Endothelial cell of umbilical vein (primary cell): Measurements from ENCODE around the gene ZNF628. TPM values are rescaled to one million over a fixed set of nuclear protein-coding genes. Genes with fewer than 3 reads are reported as not detected.

Experiments
- Bru-seq: library from RNA; stranded (reverse); fragments of 400-500 nt; gene quantifications from one replicate; lab custom pipeline; 2021; lab: Mats Ljungman, UMichigan
- BruChase-seq, 2 experiments: library from RNA; stranded (reverse); fragments of 400-500 nt; gene quantifications; one replicate each; lab custom pipeline; 2021; lab: Mats Ljungman, UMichigan
- BruUV-seq: library from RNA; stranded (reverse); fragments of 400-500 nt; replicated peaks from 2 replicates; lab custom pipeline; 2021; lab: Mats Ljungman, UMichigan
- CTCF ChIA-PET: fragments of 300-600, 350-600 bp; sonication (Branson Sonifier 250); formaldehyde crosslinking; loops from one replicate; lab custom pipeline; 2021; ENCODE audit warnings: antibody characterized with exemption, inconsistent platforms; lab: Charles Lee
- POLR2A ChIA-PET: fragments of 300-600, 350-600 bp; sonication (Branson Sonifier 250); formaldehyde crosslinking; loops from one replicate; lab custom pipeline; 2021; ENCODE audit warnings: antibody characterized with exemption, inconsistent platforms; lab: Charles Lee
- DNase-seq: peaks from one replicate; pipeline ENCODE4 v3.0.0-alpha.2; 2011; ENCODE audit warnings: low read depth, low spot score
- FAIRE-seq: peaks from 2 replicates; lab custom pipeline; 2011; peaks lifted over from hg19 to GRCh38; lab: Jason Lieb, UNC
- H2AFZ ChIP-seq: 2 replicates; pipeline ENCODE4 v1.6.0; 2012; ENCODE audit warnings: low read depth, low read length, control low read depth, inconsistent platforms
- H3K27ac ChIP-seq: 2 replicates; pipeline ENCODE4 v1.5.1; 2011; ENCODE audit warnings: low read depth, mild to moderate bottlenecking, control low read depth, low read length, moderate library complexity; ENCODE audit not compliant: insufficient read depth
- H3K27me3 ChIP-seq, 2 experiments: 2 replicates each; pipeline versions ENCODE4 v1.6.0 to v1.6.1; 2011; ENCODE audit warnings: low read length in 2 of 2, mixed read lengths in 1 of 2; ENCODE audit not compliant: control insufficient read depth in 2 of 2, insufficient read depth in 2 of 2
- H3K36me3 ChIP-seq, 2 experiments: 2 replicates in 1 of 2; 3 replicates in 1 of 2; pipeline ENCODE4 v1.5.1; 2011; ENCODE audit warnings: low read length in 2 of 2, mild to moderate bottlenecking in 1 of 2, moderate library complexity in 1 of 2; ENCODE audit not compliant: control insufficient read depth in 2 of 2, insufficient read depth in 2 of 2; ENCODE audit errors: extremely low read depth in 1 of 2
- H3K4me1 ChIP-seq: 3 replicates; pipeline ENCODE4 v1.5.1; 2011; ENCODE audit warnings: mild to moderate bottlenecking, low read length; ENCODE audit not compliant: control insufficient read depth, insufficient read depth; ENCODE audit errors: extremely low read depth
- H3K4me2 ChIP-seq: 2 replicates; pipeline ENCODE4 v1.6.1; 2011; ENCODE audit warnings: low read length, control low read depth, mixed read lengths; ENCODE audit not compliant: insufficient read depth
- H3K4me3 ChIP-seq, 3 experiments: fragments of 200-600 bp in 1 of 3; sonication (generic), shearing (Covaris generic) in 1 of 3; replicated peaks in 1 of 3; 2 replicates each; pipeline ENCODE4 v1.5.1; 2011 to 2016; ENCODE audit warnings: control low read depth in 3 of 3, low read length in 3 of 3, mild to moderate bottlenecking in 2 of 3, inconsistent platforms in 1 of 3, low read depth in 1 of 3, moderate library complexity in 1 of 3; ENCODE audit not compliant: insufficient read depth in 1 of 3
- H3K79me2 ChIP-seq: 2 replicates; pipeline ENCODE4 v1.6.0; 2012; ENCODE audit warnings: low read length, inconsistent platforms; ENCODE audit not compliant: control insufficient read depth, insufficient read depth
- H3K9ac ChIP-seq: replicated peaks from 2 replicates; pipeline ENCODE3; 2011; ENCODE audit warnings: low read length, control low read depth; ENCODE audit not compliant: insufficient read depth; ENCODE audit errors: extremely low read depth
- H3K9me1 ChIP-seq: replicated peaks from 3 replicates; pipeline ENCODE4 v1.6.0; 2011; ENCODE audit warnings: mild to moderate bottlenecking, low read length; ENCODE audit not compliant: control insufficient read depth, insufficient read depth; ENCODE audit errors: extremely low read depth
- H3K9me3 ChIP-seq: replicated peaks from 2 replicates; pipeline ENCODE4 v1.5.1; 2012; ENCODE audit warnings: low read length, inconsistent platforms; ENCODE audit not compliant: control insufficient read depth, insufficient read depth
- H4K20me1 ChIP-seq: replicated peaks from 2 replicates; pipeline ENCODE3; 2011; ENCODE audit warnings: mild to moderate bottlenecking, low read length; ENCODE audit not compliant: control insufficient read depth, insufficient read depth; ENCODE audit errors: extremely low read depth
- EZH2 ChIP-seq: IDR thresholded peaks from 2 replicates; pipeline ENCODE4 v1.6.1; 2012; ENCODE audit warnings: borderline replicate concordance, low read depth, mild to moderate bottlenecking, moderate library complexity, low read length, inconsistent platforms; ENCODE audit not compliant: severe bottlenecking
- FOS ChIP-seq: IDR thresholded peaks from 2 replicates; pipeline ENCODE4 v1.6.1; 2011; ENCODE audit warnings: mild to moderate bottlenecking, low read length, moderate library complexity, borderline replicate concordance; ENCODE audit not compliant: insufficient read depth
- JUN ChIP-seq: IDR thresholded peaks from 2 replicates; pipeline ENCODE4 v1.6.1; 2011; ENCODE audit warnings: borderline replicate concordance, low read depth; ENCODE audit not compliant: insufficient read length, insufficient read depth
- MAX ChIP-seq: IDR thresholded peaks from 2 replicates; pipeline ENCODE4 v1.6.1; 2011; ENCODE audit not compliant: insufficient read depth, insufficient read length
- MYC ChIP-seq: IDR thresholded peaks from one replicate; pipeline ENCODE4 v1.6.1; 2011; ENCODE audit warnings: mild to moderate bottlenecking, low read depth, low read length
- POLR2A ChIP-seq: IDR thresholded peaks from 2 replicates; pipeline ENCODE4 v1.6.1; 2012; ENCODE audit warnings: low read depth, mild to moderate bottlenecking, control low read depth, low read length
- POLR2AphosphoS5 ChIP-seq: IDR thresholded peaks from 2 replicates; pipeline ENCODE4 v1.6.1; 2012; ENCODE audit warnings: low read depth, mild to moderate bottlenecking, control low read depth, low read length, moderate library complexity; ENCODE audit not compliant: insufficient read depth
- dilution Hi-C: fragments of 300-500 bp; cut with MboI; formaldehyde crosslinking; loops from one replicate; pipeline ENCODE4 v1.15.0; 2019; ENCODE audit warnings: low sequenced_read_pairs; ENCODE audit not compliant: extremely low pct_ligation_motif_present
- intact Hi-C: fragments of 100-400 bp; cut with micrococcal nuclease; formaldehyde crosslinking; loops from one replicate; pipeline ENCODE4 v1.10.0; 2022
- long read RNA-seq: library from polyadenylated mRNA; stranded (forward); transcript quantifications from one replicate; pipeline ENCODE4 v2.0.0, GENCODE V29; 2021
- polyA minus RNA-seq, 3 experiments: library from RNA; depleted of rRNA, polyadenylated mRNA; stranded (reverse); fragments of >200 nt; gene quantifications; 1 replicate in 1 of 3; 2 replicates in 2 of 3; pipeline ENCODE4 v1.2.3, GENCODE V29; 2011
- polyA plus RNA-seq, 4 experiments: library from polyadenylated mRNA; depleted of rRNA in 3 of 4; stranded (reverse) in 3 of 4; unstranded in 1 of 4; fragments of >200 nt; gene quantifications; 2 replicates each; pipeline versions ENCODE4 v1.2.1 to v1.2.3, GENCODE V29; 2011 to 2012; ENCODE audit warnings: missing spikeins in 1 of 4
- total RNA-seq: library from RNA; stranded (reverse); gene quantifications from 2 replicates; pipeline ENCODE4 v1.2.3, GENCODE V29; 2021

ZNF628 gene
- total RNA-seq = 9.0 and 10.4 TPM in 2 replicates
- 2.0 and 2.5 TPM in 2 replicates for polyA plus RNA-seq
- polyA plus RNA-seq (2011; cell fraction: cytosol; rRNA removed) = 1.3 and 2.1 TPM in 2 replicates
- polyA plus RNA-seq (2011; cell fraction: nucleus; rRNA removed) = 1.9 and 2.0 TPM in 2 replicates
- 2.6 and 5.6 TPM in 2 replicates for polyA plus RNA-seq (2012)
- 0.76 and 1.2 TPM in 2 replicates for polyA minus RNA-seq
- polyA minus RNA-seq (2011; cell fraction: cytosol; rRNA and poly(A)+ RNA removed) = 6.6 TPM
- 1.5 and 4.2 TPM in 2 replicates for polyA minus RNA-seq (2011; cell fraction: nucleus; rRNA and poly(A)+ RNA removed)
- Bru-seq, nascent RNA = percentile 46 among the genes with signal in this experiment
- percentile 66 among the genes with signal in this experiment for BruChase-seq, experiment 1, labeled RNA remaining after a 6-hour chase
- percentile 57 among the genes with signal in this experiment for BruChase-seq, experiment 2, labeled RNA remaining after a 2-hour chase
- long read RNA-seq, partial matches to known transcripts = 0 of 3 reads
- long read RNA-seq, other reads (novel, unspliced or antisense) = 0 of 3 reads

- Histone ChIP-seq H4K20me1 (no peaks in the 10 kb centered on the region), H3K27ac (peak within 1 kb of the TSS; percentile 66), H3K4me3 (peak within 1 kb of the TSS; percentile 63 to 95 (median 95)), H3K27me3 (no peaks in the 10 kb centered on the region), H3K9me1 (no peaks in the 10 kb centered on the region), H3K9ac (peak within 1 kb of the TSS; percentile 60), H3K4me2 (peak within 1 kb of the TSS; percentile 92), H3K36me3 (no peaks in the 10 kb centered on the region), H3K79me2 (peaks cover 17% of the 10 kb centered on the region), H3K4me1 (peaks cover 10% of the 10 kb centered on the region), H3K9me3 (no peaks in the 10 kb centered on the region), H2AFZ (peak within 1 kb of the TSS; percentile 98)
- dilution Hi-C loops = no loop called here
- FAIRE-seq = peak; percentile 95
- no TSS peak for BruUV-seq
- ChIA-PET CTCF (interaction anchor here (0.9 to 6.1 kb wide), 5 partner anchors 9 to 335 kb away, joined by 3 to 62 read pairs (median 14); partner anchors contain the start of gene NAT14), POLR2A (interaction anchor here (0.6 to 1.4 kb wide), 6 partner anchors 10 to 133 kb away, joined by 3 to 13 read pairs (median 4); partner anchors contain the start of genes ISOC2 and UBE2S)
- intact Hi-C loops = loop anchor here (1.0 kb wide), 2 partner anchors 11 to 15 kb away; partner anchors contain the start of gene ISOC2
- no peak for TF ChIP-seq FOS
- no peak for TF ChIP-seq EZH2
- TF ChIP-seq POLR2AphosphoS5 = peak; percentile 39
- peak; percentile 28 for TF ChIP-seq POLR2A
- no peak for TF ChIP-seq JUN
- peak; percentile 55 for TF ChIP-seq MYC
- peak; percentile 94 for TF ChIP-seq MAX
- DNase-seq = peak; percentile 97
Observed at GRCh38 chr19:55476100-55476775, at the start of gene ZNF628. TSS of gene ZNF628 (plus strand) at chr19:55476617. CDS start at chr19:55479911, 3,294 bp downstream.
